GM12872 (cell line): ENCODE results near the gene PROC.

Experiments used
- TF ChIP-seq, protein P1 (sequence below): IDR thresholded peaks from 3 replicates; pipeline ENCODE4 v1.5.1; 2011; ENCODE audit warnings: low read depth, mild to moderate bottlenecking, low read length, moderate library complexity; ENCODE audit not compliant: insufficient read depth

Gene PROC

DNA sequence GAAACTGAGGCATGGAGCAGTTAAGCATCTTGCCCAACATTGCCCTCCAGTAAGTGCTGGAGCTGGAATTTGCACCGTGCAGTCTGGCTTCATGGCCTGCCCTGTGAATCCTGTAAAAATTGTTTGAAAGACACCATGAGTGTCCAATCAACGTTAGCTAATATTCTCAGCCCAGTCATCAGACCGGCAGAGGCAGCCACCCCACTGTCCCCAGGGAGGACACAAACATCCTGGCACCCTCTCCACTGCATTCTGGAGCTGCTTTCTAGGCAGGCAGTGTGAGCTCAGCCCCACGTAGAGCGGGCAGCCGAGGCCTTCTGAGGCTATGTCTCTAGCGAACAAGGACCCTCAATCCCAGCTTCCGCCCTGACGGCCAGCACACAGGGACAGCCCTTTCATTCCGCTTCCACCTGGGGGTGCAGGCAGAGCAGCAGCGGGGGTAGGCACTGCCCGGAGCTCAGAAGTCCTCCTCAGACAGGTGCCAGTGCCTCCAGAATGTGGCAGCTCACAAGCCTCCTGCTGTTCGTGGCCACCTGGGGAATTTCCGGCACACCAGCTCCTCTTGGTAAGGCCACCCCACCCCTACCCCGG lies 1.3 kb downstream of the PROC start:
- TF ChIP-seq, protein P1, sequence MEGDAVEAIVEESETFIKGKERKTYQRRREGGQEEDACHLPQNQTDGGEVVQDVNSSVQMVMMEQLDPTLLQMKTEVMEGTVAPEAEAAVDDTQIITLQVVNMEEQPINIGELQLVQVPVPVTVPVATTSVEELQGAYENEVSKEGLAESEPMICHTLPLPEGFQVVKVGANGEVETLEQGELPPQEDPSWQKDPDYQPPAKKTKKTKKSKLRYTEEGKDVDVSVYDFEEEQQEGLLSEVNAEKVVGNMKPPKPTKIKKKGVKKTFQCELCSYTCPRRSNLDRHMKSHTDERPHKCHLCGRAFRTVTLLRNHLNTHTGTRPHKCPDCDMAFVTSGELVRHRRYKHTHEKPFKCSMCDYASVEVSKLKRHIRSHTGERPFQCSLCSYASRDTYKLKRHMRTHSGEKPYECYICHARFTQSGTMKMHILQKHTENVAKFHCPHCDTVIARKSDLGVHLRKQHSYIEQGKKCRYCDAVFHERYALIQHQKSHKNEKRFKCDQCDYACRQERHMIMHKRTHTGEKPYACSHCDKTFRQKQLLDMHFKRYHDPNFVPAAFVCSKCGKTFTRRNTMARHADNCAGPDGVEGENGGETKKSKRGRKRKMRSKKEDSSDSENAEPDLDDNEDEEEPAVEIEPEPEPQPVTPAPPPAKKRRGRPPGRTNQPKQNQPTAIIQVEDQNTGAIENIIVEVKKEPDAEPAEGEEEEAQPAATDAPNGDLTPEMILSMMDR = no peak

DNA sequence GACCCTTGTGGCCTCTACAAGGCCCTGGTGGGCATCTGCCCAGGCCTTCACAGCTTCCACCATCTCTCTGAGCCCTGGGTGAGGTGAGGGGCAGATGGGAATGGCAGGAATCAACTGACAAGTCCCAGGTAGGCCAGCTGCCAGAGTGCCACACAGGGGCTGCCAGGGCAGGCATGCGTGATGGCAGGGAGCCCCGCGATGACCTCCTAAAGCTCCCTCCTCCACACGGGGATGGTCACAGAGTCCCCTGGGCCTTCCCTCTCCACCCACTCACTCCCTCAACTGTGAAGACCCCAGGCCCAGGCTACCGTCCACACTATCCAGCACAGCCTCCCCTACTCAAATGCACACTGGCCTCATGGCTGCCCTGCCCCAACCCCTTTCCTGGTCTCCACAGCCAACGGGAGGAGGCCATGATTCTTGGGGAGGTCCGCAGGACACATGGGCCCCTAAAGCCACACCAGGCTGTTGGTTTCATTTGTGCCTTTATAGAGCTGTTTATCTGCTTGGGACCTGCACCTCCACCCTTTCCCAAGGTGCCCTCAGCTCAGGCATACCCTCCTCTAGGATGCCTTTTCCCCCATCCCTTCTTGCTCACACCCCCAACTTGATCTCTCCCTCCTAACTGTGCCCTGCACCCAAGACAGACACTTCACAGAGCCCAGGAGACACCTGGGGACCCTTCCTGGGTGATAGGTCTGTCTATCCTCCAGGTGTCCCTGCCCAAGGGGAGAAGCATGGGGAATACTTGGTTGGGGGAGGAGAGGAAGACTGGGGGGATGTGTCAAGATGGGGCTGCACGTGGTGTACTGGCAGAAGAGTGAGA lies 2.0 kb downstream of the PROC start:
- TF ChIP-seq, protein P1 = no peak

DNA sequence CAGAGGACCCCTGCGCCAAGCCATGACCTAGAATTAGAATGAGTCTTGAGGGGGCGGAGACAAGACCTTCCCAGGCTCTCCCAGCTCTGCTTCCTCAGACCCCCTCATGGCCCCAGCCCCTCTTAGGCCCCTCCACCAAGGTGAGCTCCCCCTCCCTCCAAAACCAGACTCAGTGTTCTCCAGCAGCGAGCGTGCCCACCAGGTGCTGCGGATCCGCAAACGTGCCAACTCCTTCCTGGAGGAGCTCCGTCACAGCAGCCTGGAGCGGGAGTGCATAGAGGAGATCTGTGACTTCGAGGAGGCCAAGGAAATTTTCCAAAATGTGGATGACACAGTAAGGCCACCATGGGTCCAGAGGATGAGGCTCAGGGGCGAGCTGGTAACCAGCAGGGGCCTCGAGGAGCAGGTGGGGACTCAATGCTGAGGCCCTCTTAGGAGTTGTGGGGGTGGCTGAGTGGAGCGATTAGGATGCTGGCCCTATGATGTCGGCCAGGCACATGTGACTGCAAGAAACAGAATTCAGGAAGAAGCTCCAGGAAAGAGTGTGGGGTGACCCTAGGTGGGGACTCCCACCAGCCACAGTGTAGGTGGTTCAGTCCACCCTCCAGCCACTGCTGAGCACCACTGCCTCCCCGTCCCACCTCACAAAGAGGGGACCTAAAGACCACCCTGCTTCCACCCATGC lies 3.0 kb downstream of the PROC start:
- TF ChIP-seq, protein P1 = no peak

DNA sequence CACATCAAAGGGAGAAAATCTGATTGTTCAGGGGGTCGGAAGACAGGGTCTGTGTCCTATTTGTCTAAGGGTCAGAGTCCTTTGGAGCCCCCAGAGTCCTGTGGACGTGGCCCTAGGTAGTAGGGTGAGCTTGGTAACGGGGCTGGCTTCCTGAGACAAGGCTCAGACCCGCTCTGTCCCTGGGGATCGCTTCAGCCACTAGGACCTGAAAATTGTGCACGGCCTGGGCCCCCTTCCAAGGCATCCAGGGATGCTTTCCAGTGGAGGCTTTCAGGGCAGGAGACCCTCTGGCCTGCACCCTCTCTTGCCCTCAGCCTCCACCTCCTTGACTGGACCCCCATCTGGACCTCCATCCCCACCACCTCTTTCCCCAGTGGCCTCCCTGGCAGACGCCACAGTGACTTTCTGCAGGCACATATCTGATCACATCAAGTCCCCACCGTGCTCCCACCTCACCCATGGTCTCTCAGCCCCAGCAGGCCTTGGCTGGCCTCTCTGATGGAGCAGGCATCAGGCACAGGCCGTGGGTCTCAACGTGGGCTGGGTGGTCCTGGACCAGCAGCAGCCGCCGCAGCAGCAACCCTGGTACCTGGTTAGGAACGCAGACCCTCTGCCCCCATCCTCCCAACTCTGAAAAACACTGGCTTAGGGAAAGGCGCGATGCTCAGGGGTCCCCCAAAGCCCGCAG lies 3.8 kb downstream of the PROC start:
- TF ChIP-seq, protein P1 = no peak

DNA sequence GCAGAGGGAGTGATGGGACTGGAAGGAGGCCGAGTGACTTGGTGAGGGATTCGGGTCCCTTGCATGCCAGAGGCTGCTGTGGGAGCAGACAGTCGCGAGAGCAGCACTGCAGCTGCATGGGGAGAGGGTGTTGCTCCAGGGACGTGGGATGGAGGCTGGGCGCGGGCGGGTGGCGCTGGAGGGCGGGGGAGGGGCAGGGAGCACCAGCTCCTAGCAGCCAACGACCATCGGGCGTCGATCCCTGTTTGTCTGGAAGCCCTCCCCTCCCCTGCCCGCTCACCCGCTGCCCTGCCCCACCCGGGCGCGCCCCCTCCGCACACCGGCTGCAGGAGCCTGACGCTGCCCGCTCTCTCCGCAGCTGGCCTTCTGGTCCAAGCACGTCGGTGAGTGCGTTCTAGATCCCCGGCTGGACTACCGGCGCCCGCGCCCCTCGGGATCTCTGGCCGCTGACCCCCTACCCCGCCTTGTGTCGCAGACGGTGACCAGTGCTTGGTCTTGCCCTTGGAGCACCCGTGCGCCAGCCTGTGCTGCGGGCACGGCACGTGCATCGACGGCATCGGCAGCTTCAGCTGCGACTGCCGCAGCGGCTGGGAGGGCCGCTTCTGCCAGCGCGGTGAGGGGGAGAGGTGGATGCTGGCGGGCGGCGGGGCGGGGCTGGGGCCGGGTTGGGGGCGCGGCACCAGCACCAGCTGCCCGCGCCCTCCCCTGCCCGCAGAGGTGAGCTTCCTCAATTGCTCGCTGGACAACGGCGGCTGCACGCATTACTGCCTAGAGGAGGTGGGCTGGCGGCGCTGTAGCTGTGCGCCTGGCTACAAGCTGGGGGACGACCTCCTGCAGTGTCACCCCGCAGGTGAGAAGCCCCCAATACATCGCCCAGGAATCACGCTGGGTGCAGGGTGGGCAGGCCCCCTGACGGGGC lies 4.6 kb downstream of the PROC start:
- TF ChIP-seq, protein P1 = no peak

DNA sequence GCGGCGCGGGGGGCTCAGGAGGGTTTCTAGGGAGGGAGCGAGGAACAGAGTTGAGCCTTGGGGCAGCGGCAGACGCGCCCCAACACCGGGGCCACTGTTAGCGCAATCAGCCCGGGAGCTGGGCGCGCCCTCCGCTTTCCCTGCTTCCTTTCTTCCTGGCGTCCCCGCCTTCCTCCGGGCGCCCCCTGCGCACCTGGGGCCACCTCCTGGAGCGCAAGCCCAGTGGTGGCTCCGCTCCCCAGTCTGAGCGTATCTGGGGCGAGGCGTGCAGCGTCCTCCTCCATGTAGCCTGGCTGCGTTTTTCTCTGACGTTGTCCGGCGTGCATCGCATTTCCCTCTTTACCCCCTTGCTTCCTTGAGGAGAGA lies 5.2 kb downstream of the PROC start:
- TF ChIP-seq, protein P1 = no peak
